Anterior cingulate cortex (tissue), 58 donors: ENCODE measurements around the gene GNG8.
A peak's percentile ranks its signal among the peaks of the same experiment; 100 is the strongest.

Experiments
- DNase-seq, 58 donors: peaks; one replicate each; lab custom pipeline; 2025; lab: John Stamatoyannopoulos, UW

GNG8 gene

GRCh38 chr19:46621191-46622117 is 14.5 kb downstream of the GNG8 start:
- DNase-seq: no peak

- DNase-seq: no peak
These were observed 15.3 kb downstream of the GNG8 start for GRCh38 chr19:46620716-46621115.

- no peak for DNase-seq
These were observed 15.7 kb downstream of the GNG8 start for GRCh38 chr19:46620267-46620666.

GRCh38 chr19:46618670-46619231 is 17.3 kb downstream of the GNG8 start:
- no peak for DNase-seq

GRCh38 chr19:46617601-46618000 is 18.4 kb downstream of the GNG8 start:
- no peak for DNase-seq

GRCh38 chr19:46616631-46617322 is 19.2 kb downstream of the GNG8 start:
- DNase-seq: peak in 3 of 58 donors; percentile 8 to 26 (median 22)

- no peak for DNase-seq
These were observed 20.0 kb downstream of the GNG8 start for GRCh38 chr19:46615966-46616365.

- peak in 56 of 58 donors; percentile 15 to 91 (median 73) for DNase-seq
These were observed 21.8 kb downstream of the GNG8 start for GRCh38 chr19:46614114-46614722.

GRCh38 chr19:46613525-46613924 is 22.5 kb downstream of the GNG8 start:
- DNase-seq: no peak

- DNase-seq: no peak
These were observed 24.2 kb downstream of the GNG8 start for GRCh38 chr19:46611776-46612175.

GRCh38 chr19:46610851-46611770 is 24.9 kb downstream of the GNG8 start:
- no peak for DNase-seq

- no peak for DNase-seq
These were observed 25.6 kb downstream of the GNG8 start for GRCh38 chr19:46610413-46610775.

- no peak for DNase-seq
These were observed 26.2 kb downstream of the GNG8 start for GRCh38 chr19:46609511-46610412.

- DNase-seq: no peak
These were observed 27.2 kb downstream of the GNG8 start for GRCh38 chr19:46608581-46609345.

GRCh38 chr19:46608178-46608577 is 27.8 kb downstream of the GNG8 start:
- DNase-seq: no peak

GRCh38 chr19:46607448-46607841 is 28.6 kb downstream of the GNG8 start:
- DNase-seq: peak in 42 of 58 donors; percentile 14 to 70 (median 43)

- no peak for DNase-seq
These were observed 29.1 kb downstream of the GNG8 start for GRCh38 chr19:46606681-46607447.
